Glutamatergic neuron (in vitro differentiated cells): ENCODE results near the gene ABI3BP. TPM values are rescaled to one million over a fixed set of nuclear protein-coding genes. Genes with fewer than 3 reads are reported as not detected.

ENCODE experiments used
- DNase-seq: peaks from one replicate; pipeline ENCODE4 v3.0.0; 2022
- H3K27ac Mint-ChIP-seq: one replicate; pipeline ENCODE4 v1.8.0; 2020; ENCODE audit warnings: mild to moderate bottlenecking, mixed read lengths, inconsistent platforms; ENCODE audit not compliant: unreplicated experiment
- H3K27me3 Mint-ChIP-seq: one replicate; pipeline ENCODE4 v1.8.0; 2020; ENCODE audit warnings: mild to moderate bottlenecking, moderate library complexity, mixed read lengths, inconsistent platforms; ENCODE audit not compliant: unreplicated experiment
- H3K36me3 Mint-ChIP-seq: one replicate; pipeline ENCODE4 v1.8.0; 2020; ENCODE audit warnings: mild to moderate bottlenecking, mixed read lengths, inconsistent platforms; ENCODE audit not compliant: unreplicated experiment
- H3K4me1 Mint-ChIP-seq: one replicate; pipeline ENCODE4 v1.8.0; 2020; ENCODE audit warnings: mild to moderate bottlenecking, low read depth, mixed read lengths, inconsistent platforms; ENCODE audit not compliant: unreplicated experiment
- H3K4me3 Mint-ChIP-seq: one replicate; pipeline ENCODE4 v1.8.0; 2020; ENCODE audit warnings: mild to moderate bottlenecking, mixed read lengths, inconsistent platforms; ENCODE audit not compliant: unreplicated experiment
- H3K9me3 Mint-ChIP-seq: one replicate; pipeline ENCODE4 v1.8.0; 2020; ENCODE audit warnings: mild to moderate bottlenecking, moderate library complexity, mixed read lengths, inconsistent platforms; ENCODE audit not compliant: unreplicated experiment
- CTCF ChIP-seq: fragments of 200-600 bp; sonication (generic); IDR thresholded peaks from one replicate; pipeline ENCODE4 v1.5.0; 2021; ENCODE audit not compliant: partially characterized antibody, unreplicated experiment
- total RNA-seq: library from RNA; stranded (reverse); fragmentation: NEBNext Ultra II Directional; extraction: Animal tissue kit (Norgen Biotek cat#: 25700); gene quantifications from one replicate; pipeline ENCODE4 v1.2.1, GENCODE V29; 2021; ENCODE audit not compliant: unreplicated experiment

The ABI3BP gene
- total RNA-seq, 1 donor from 2014 or later = not detected

DNA sequence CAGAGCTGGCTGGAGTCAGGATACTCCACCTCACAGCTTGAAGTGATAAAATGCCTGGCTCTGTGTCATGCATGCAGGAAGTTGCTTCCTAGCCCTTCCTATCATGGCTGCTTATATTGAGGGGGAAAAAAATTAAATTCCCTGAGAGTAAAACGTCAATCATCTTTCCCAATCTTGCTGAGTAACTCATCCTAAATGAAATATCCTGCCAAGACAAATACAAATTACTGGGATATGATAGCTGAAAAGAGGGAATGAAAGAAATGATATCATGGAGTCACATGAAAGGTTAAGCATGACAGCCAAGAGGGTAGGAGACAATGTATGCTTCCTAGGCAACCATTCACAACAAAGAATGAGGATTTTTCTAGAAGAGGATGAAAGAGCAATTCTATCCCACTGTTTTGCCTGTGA is 110.6 kb downstream of the ABI3BP start:
- no peaks in the 10 kb centered on the region for H3K4me1 Mint-ChIP-seq
- DNase-seq = no peak
- no peak for TF ChIP-seq CTCF
- H3K9me3 Mint-ChIP-seq = no peaks in the 10 kb centered on the region
- H3K4me3 Mint-ChIP-seq = no peak overlapping the region
- H3K36me3 Mint-ChIP-seq = no peaks in the 10 kb centered on the region
- no peak overlapping the region for H3K27ac Mint-ChIP-seq
- no peaks in the 10 kb centered on the region for H3K27me3 Mint-ChIP-seq

- Mint-ChIP-seq H3K9me3 (no peaks in the 10 kb centered on the region), H3K27ac (no peak overlapping the region), H3K36me3 (no peaks in the 10 kb centered on the region), H3K27me3 (no peaks in the 10 kb centered on the region), H3K4me3 (no peak overlapping the region), H3K4me1 (no peaks in the 10 kb centered on the region)
- TF ChIP-seq CTCF = no peak
- DNase-seq = no peak
Observed at GRCh38 chr3:100880845-100881244, 112.4 kb downstream of the ABI3BP start.

- Mint-ChIP-seq H3K27me3 (no peaks in the 10 kb centered on the region), H3K4me1 (no peaks in the 10 kb centered on the region), H3K27ac (no peak overlapping the region), H3K36me3 (no peaks in the 10 kb centered on the region), H3K4me3 (no peak overlapping the region), H3K9me3 (no peaks in the 10 kb centered on the region)
- TF ChIP-seq CTCF = no peak
- no peak for DNase-seq
Observed at GRCh38 chr3:100880072-100880471, 113.1 kb downstream of the ABI3BP start.

GRCh38 chr3:100879195-100879810 is 113.9 kb downstream of the ABI3BP start:
- no peaks in the 10 kb centered on the region for H3K9me3 Mint-ChIP-seq
- no peaks in the 10 kb centered on the region for H3K36me3 Mint-ChIP-seq
- H3K27me3 Mint-ChIP-seq = no peaks in the 10 kb centered on the region
- no peak overlapping the region for H3K4me3 Mint-ChIP-seq
- H3K27ac Mint-ChIP-seq = no peak overlapping the region
- DNase-seq = no peak
- no peak for TF ChIP-seq CTCF
- H3K4me1 Mint-ChIP-seq = no peaks in the 10 kb centered on the region

GRCh38 chr3:100877286-100877685 is 115.9 kb downstream of the ABI3BP start:
- Mint-ChIP-seq H3K27me3 (no peaks in the 10 kb centered on the region), H3K4me1 (no peaks in the 10 kb centered on the region), H3K36me3 (no peaks in the 10 kb centered on the region), H3K27ac (no peak overlapping the region), H3K4me3 (no peak overlapping the region), H3K9me3 (no peaks in the 10 kb centered on the region)
- no peak for DNase-seq
- TF ChIP-seq CTCF = no peak
